ENCODE results near the gene FBXL20. TPM values are rescaled to one million over a fixed set of nuclear protein-coding genes. Genes with fewer than 3 reads are reported as not detected.

FBXL20 gene
- total and polyA plus RNA-seq, 2 of the 8 experiments (the other 6 are each of a cell fraction or from before 2014, with no cell fraction given): 5.5 to 11.0 TPM

DNA sequence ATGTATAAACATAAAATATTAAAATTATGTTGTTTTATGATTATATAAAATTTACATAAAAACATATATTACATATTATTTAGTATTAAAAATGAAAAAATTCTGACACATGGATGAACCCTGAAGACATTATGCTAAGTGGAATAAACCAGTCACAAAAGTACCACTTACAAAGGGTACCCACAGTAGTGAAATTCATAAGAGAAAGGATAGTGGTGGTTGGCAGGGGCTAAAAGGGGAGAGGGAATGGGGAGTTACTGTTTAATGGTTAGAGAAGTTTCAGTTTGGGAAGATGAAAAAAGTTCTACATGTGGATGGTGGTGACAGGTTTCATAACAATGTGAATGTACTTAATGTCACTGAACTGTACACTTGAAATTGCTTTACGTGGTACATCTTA lies 41.4 kb downstream of the FBXL20 start (continued):
- no peak for TF ChIP-seq PHF8 (conservative IDR thresholded peaks at IDR 0.05; ENCODE audit: low read depth, low read length)
- TF ChIP-seq TAF1 (IDR thresholded peaks at IDR 0.05; ENCODE audit: low read depth, low read length): no peak
- TF ChIP-seq HDAC6 (IDR thresholded peaks at IDR 0.05; ENCODE audit: low read depth, low read length): no peak
- TF ChIP-seq KDM4A (IDR thresholded peaks at IDR 0.05; ENCODE audit: low read depth, low read length, severe bottlenecking): no peak
- TF ChIP-seq, protein P1, sequence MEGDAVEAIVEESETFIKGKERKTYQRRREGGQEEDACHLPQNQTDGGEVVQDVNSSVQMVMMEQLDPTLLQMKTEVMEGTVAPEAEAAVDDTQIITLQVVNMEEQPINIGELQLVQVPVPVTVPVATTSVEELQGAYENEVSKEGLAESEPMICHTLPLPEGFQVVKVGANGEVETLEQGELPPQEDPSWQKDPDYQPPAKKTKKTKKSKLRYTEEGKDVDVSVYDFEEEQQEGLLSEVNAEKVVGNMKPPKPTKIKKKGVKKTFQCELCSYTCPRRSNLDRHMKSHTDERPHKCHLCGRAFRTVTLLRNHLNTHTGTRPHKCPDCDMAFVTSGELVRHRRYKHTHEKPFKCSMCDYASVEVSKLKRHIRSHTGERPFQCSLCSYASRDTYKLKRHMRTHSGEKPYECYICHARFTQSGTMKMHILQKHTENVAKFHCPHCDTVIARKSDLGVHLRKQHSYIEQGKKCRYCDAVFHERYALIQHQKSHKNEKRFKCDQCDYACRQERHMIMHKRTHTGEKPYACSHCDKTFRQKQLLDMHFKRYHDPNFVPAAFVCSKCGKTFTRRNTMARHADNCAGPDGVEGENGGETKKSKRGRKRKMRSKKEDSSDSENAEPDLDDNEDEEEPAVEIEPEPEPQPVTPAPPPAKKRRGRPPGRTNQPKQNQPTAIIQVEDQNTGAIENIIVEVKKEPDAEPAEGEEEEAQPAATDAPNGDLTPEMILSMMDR (IDR thresholded peaks at IDR 0.05; ENCODE audit: control extremely low read depth in 1 of 3, insufficient read depth in 1 of 3, low read depth in 1 of 3, low read length in 3 of 3): no peak
- TF ChIP-seq CTBP2 (IDR thresholded peaks at IDR 0.05; ENCODE audit: borderline replicate concordance, insufficient read depth, insufficient read length, low read length): no peak
- no peak for TF ChIP-seq POLR2A (IDR thresholded peaks at IDR 0.05; ENCODE audit: control extremely low read depth in 1 of 2, low read depth in 2 of 2, low read length in 2 of 2)
- TF ChIP-seq, protein P2, sequence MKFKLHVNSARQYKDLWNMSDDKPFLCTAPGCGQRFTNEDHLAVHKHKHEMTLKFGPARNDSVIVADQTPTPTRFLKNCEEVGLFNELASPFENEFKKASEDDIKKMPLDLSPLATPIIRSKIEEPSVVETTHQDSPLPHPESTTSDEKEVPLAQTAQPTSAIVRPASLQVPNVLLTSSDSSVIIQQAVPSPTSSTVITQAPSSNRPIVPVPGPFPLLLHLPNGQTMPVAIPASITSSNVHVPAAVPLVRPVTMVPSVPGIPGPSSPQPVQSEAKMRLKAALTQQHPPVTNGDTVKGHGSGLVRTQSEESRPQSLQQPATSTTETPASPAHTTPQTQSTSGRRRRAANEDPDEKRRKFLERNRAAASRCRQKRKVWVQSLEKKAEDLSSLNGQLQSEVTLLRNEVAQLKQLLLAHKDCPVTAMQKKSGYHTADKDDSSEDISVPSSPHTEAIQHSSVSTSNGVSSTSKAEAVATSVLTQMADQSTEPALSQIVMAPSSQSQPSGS (IDR thresholded peaks at IDR 0.05; ENCODE audit: low read length): no peak
- TF ChIP-seq RBBP5 (IDR thresholded peaks at IDR 0.05; ENCODE audit: borderline replicate concordance, low read depth, low read length): no peak
- TF ChIP-seq SP2 (IDR thresholded peaks at IDR 0.05; ENCODE audit: low read length): no peak

All from H1 (cell line).